ENCODE results near the gene RPS6KA5. TPM values are rescaled to one million over a fixed set of nuclear protein-coding genes. Genes with fewer than 3 reads are reported as not detected.
A peak's percentile ranks its signal among the peaks of the same experiment; 100 is the strongest.

Gene RPS6KA5
- total and polyA plus RNA-seq, 10 donors, result 1.4 to 17.8 (median 8.5) TPM

DNA sequence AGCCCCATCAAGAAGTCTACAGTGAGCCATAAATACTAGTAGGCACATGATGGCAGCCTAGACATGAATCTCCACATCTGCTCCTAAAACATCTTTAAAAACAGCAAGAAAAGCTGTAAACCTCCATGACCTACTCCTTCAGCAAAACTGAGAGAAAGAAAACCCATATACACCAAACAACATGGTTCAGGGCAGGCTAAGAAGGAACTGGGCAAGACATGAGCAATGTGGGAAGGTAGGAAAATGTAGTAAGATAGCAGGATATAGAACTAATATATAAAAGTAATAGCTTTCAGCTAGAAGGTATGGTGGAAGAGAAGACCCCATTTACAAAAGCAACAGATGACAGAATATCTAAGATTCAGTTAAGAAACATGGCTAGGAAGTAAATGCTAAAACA lies 88.8 kb downstream of the RPS6KA5 start:
- intact Hi-C loops (cut with DNase I; ENCODE audit: low total_unique reads), result no loop called here
- H3K27ac ChIP-seq, result no peak overlapping the region
- peaks cover 0 to 17% (median 5%) of the 10 kb centered on the region in 6 donors for H3K4me1 ChIP-seq
- H3K9me3 ChIP-seq, result peaks cover 0 to 4% (median 0%) of the 10 kb centered on the region in 8 donors
- H3K36me3 ChIP-seq, result peaks cover 0 to 23% (median 1%) of the 10 kb centered on the region in 6 donors
- no peak for TF ChIP-seq CTCF (IDR thresholded peaks at IDR 0.05 in 8 of 11, conservative IDR thresholded peaks at IDR 0.05 in 3 of 11)
- TF ChIP-seq POLR2A (IDR thresholded peaks at IDR 0.05), result no peak
- TF ChIP-seq POLR2AphosphoS5 (IDR thresholded peaks at IDR 0.05), result no peak
- no peak for DNase-seq
- no peak overlapping the region for H3K4me3 ChIP-seq
- no peaks in the 10 kb centered on the region for H3K27me3 ChIP-seq (replicated peaks in 1 of 7)

- TF ChIP-seq POLR2AphosphoS5 (IDR thresholded peaks at IDR 0.05) (no peak), CTCF (IDR thresholded peaks at IDR 0.05 in 8 of 11, conservative IDR thresholded peaks at IDR 0.05 in 3 of 11) (no peak), POLR2A (IDR thresholded peaks at IDR 0.05) (no peak)
- 44 to 78% (median 57%) methylated on average over 1 of the region's 1 CpG for WGBS, 5 donors
- H3K36me3 ChIP-seq, result peaks cover 0 to 8% (median 0%) of the 10 kb centered on the region in 6 donors
- intact Hi-C loops (cut with DNase I; ENCODE audit: low total_unique reads), result no loop called here
- peaks cover 0 to 4% (median 0%) of the 10 kb centered on the region in 8 donors for H3K9me3 ChIP-seq
- H3K27ac ChIP-seq, result no peak overlapping the region
- H3K4me3 ChIP-seq, result no peak overlapping the region
- H3K27me3 ChIP-seq (replicated peaks in 1 of 7), result no peaks in the 10 kb centered on the region
- H3K4me1 ChIP-seq, result peaks cover 0 to 17% (median 5%) of the 10 kb centered on the region in 6 donors
- DNase-seq, result no peak
Measured at GRCh38 chr14:90970167-90970600, 90.3 kb downstream of the RPS6KA5 start.

- no peak for DNase-seq
- intact Hi-C loops (cut with DNase I; ENCODE audit: low total_unique reads), result no loop called here
- no peak overlapping the region for H3K4me3 ChIP-seq
- no peaks in the 10 kb centered on the region for H3K27me3 ChIP-seq (replicated peaks in 1 of 7)
- peaks cover 0 to 4% (median 0%) of the 10 kb centered on the region in 8 donors for H3K9me3 ChIP-seq
- TF ChIP-seq POLR2AphosphoS5 (IDR thresholded peaks at IDR 0.05) (no peak), POLR2A (IDR thresholded peaks at IDR 0.05) (no peak), CTCF (IDR thresholded peaks at IDR 0.05 in 8 of 11, conservative IDR thresholded peaks at IDR 0.05 in 3 of 11) (no peak)
- H3K4me1 ChIP-seq, result peaks cover 0 to 17% (median 5%) of the 10 kb centered on the region in 6 donors
- H3K27ac ChIP-seq, result no peak overlapping the region
- 24 to 49% (median 33%) methylated on average over 3 of the region's 3 CpGs for WGBS, 5 donors
- H3K36me3 ChIP-seq, result peaks cover 0 to 7% (median 0%) of the 10 kb centered on the region in 6 donors
Measured at GRCh38 chr14:90969531-90970166, 90.8 kb downstream of the RPS6KA5 start.

DNA sequence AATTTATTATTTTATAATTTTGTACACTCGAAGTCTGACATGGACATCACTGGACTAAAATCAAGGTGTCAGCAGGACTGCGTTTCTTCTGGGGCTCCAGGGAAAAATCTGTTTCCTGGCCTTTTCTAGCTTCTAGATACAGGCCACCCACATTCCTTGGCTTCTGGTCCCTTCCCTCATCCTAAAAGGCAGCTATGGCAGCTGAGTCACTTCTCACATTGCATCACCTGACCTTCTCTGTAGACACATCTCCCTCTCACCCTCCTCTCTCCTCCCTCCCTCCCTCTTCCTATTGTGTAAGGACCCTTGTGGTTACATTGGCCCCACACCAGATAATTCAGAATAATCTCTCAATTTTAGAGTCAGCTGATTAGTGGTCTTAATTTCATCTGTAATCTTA lies 92.4 kb downstream of the RPS6KA5 start:
- Histone ChIP-seq H3K9me3 (peaks cover 0 to 4% (median 0%) of the 10 kb centered on the region in 8 donors), H3K27ac (peak overlapping the region in 1 of 8 donors; percentile 37), H3K4me3 (no peak overlapping the region), H3K4me1 (peaks cover 0 to 17% (median 5%) of the 10 kb centered on the region in 6 donors), H3K27me3 (replicated peaks in 1 of 7) (no peaks in the 10 kb centered on the region), H3K36me3 (no peaks in the 10 kb centered on the region)
- WGBS, 5 donors, result 76 to 98% (median 87%) methylated on average over 2 of the region's 2 CpGs
- intact Hi-C loops (cut with DNase I; ENCODE audit: low total_unique reads), result no loop called here
- no peak for DNase-seq
- TF ChIP-seq POLR2AphosphoS5 (IDR thresholded peaks at IDR 0.05) (no peak), CTCF (IDR thresholded peaks at IDR 0.05 in 8 of 11, conservative IDR thresholded peaks at IDR 0.05 in 3 of 11) (no peak), POLR2A (IDR thresholded peaks at IDR 0.05) (no peak)
